ENCODE measurements around the gene SPATA19.
"Not testable (repeated sequence)": the region's sequence is repeated elsewhere in the genome, so short reads cannot be mapped to it uniquely, and the experiment has no call there.

The SPATA19 gene

GRCh38 chr11:133864756-133865155 lies 19.4 kb upstream of the SPATA19 start:
- DNase-seq (ENCODE audit: insufficient read length) (no peak), FAIRE-seq (no peak)
- TF ChIP-seq POLR2AphosphoS5 (IDR thresholded peaks at IDR 0.05; ENCODE audit: low read depth, low read length), result no peak
- TF ChIP-seq POLR2A (IDR thresholded peaks at IDR 0.05; ENCODE audit: low read depth, low read length), result no peak
- TF ChIP-seq TAF1 (IDR thresholded peaks at IDR 0.05; ENCODE audit: borderline replicate concordance, low read depth, low read length), result no peak

DNA sequence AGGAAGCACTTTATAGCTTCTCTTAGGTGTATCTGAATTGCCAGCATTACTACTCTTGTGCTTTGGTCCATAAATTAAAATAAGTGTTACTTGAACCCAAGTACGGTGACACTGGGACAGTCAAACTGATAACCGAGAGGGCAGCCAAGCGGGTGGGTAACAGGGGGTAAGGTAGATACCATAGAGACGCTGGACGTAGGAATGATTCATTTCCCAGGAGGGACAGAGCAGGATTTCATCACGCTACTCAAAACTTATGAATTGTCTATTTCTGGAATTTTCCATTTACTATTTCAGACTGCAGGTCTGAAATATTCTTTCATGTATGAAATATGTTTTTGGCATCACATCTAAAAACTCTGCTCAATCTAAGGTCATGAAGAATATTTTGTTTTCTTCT lies 14.8 kb upstream of the SPATA19 start:
- FAIRE-seq (peak; percentile 33), DNase-seq (ENCODE audit: insufficient read length) (no peak)
- TF ChIP-seq POLR2A (IDR thresholded peaks at IDR 0.05; ENCODE audit: low read depth, low read length) (no peak), POLR2AphosphoS5 (IDR thresholded peaks at IDR 0.05; ENCODE audit: low read depth, low read length) (no peak), TAF1 (IDR thresholded peaks at IDR 0.05; ENCODE audit: borderline replicate concordance, low read depth, low read length) (no peak)

- not testable (repeated sequence) for DNase-seq (ENCODE audit: insufficient read length); FAIRE-seq
Observed at GRCh38 chr11:133854330-133854960, 9.1 kb upstream of the SPATA19 start.

- no peak for TF ChIP-seq TAF1 (IDR thresholded peaks at IDR 0.05; ENCODE audit: borderline replicate concordance, low read depth, low read length)
- no peak for TF ChIP-seq POLR2AphosphoS5 (IDR thresholded peaks at IDR 0.05; ENCODE audit: low read depth, low read length)
- TF ChIP-seq POLR2A (IDR thresholded peaks at IDR 0.05; ENCODE audit: low read depth, low read length), result no peak
- DNase-seq (ENCODE audit: insufficient read length), result no peak
- FAIRE-seq, result no peak
Observed at GRCh38 chr11:133844217-133844616, 1.1 kb downstream of the SPATA19 start.

DNA sequence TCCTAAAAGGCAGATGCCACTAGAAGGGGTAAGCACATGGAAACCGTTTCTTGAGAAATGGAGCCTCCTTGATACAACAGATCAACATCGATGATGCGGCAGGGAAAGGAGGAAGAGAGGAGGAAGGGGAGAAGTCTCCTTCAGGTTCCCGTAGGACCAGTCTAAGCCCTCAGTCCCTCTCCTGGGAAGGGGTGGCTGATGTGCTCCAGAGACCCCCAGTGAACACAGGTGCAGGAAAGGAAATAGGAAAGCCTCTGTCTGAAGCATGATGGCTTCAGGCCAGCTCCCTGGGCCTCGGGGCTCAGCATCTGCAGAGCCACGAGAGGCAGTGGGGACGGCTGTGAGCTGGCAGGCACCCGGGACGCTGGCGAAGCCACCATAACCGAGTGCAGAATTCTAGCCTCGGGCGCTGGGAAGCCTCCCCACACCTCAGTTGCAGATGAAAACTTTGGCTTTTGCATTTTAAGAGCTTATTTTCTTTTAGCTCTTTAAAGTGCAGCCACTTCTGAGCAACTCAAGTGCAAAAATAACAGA lies 1.8 kb downstream of the SPATA19 start:
- DNase-seq (ENCODE audit: insufficient read length) (no peak), FAIRE-seq (no peak)
- TF ChIP-seq POLR2A (IDR thresholded peaks at IDR 0.05; ENCODE audit: low read depth, low read length), result no peak
- no peak for TF ChIP-seq TAF1 (IDR thresholded peaks at IDR 0.05; ENCODE audit: borderline replicate concordance, low read depth, low read length)
- no peak for TF ChIP-seq POLR2AphosphoS5 (IDR thresholded peaks at IDR 0.05; ENCODE audit: low read depth, low read length)

DNA sequence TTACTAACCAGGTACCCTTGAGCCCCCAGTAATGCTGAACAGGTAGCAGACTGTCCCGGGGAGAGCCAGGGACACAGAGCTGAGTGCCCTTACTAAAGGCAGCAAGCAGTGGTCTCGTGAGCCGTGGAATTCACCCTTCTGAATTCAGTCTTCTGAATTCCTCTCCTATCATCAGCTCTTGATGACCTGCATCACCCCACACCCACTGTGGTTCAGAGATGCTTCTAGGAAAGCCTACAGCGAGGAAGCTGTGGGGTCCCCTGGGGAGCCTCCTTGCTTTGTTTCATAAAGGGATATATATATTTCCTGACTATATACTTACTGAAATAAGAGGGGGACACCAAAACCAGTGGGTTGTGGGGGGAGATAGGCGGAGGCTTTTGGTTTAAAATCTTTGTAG lies 2.6 kb downstream of the SPATA19 start:
- no peak for TF ChIP-seq POLR2A (IDR thresholded peaks at IDR 0.05; ENCODE audit: low read depth, low read length)
- no peak for TF ChIP-seq TAF1 (IDR thresholded peaks at IDR 0.05; ENCODE audit: borderline replicate concordance, low read depth, low read length)
- no peak for TF ChIP-seq POLR2AphosphoS5 (IDR thresholded peaks at IDR 0.05; ENCODE audit: low read depth, low read length)
- FAIRE-seq (no peak), DNase-seq (ENCODE audit: insufficient read length) (no peak)

DNA sequence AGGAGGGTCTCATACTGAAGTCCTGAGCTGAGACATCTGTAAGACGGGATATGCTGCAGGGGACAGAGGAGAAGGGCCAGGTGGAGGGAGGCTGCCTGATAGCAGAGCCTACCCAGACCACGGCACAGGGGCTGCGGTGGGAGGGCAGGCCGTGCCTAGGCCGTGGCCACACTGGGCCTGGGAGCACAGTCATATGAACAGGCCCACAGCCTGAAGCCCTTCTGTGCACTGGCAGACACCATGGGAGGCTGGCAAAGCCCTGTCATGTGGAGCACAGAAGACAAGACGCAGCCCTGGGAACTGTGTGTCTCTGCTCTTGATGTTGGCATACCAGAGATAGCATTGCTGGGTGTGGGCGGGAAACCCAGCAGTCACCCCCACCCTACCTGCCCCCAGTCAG lies 3.3 kb downstream of the SPATA19 start:
- no peak for FAIRE-seq
- DNase-seq (ENCODE audit: insufficient read length), result no peak
- TF ChIP-seq POLR2AphosphoS5 (IDR thresholded peaks at IDR 0.05; ENCODE audit: low read depth, low read length) (no peak), TAF1 (IDR thresholded peaks at IDR 0.05; ENCODE audit: borderline replicate concordance, low read depth, low read length) (no peak), POLR2A (IDR thresholded peaks at IDR 0.05; ENCODE audit: low read depth, low read length) (no peak)

DNA sequence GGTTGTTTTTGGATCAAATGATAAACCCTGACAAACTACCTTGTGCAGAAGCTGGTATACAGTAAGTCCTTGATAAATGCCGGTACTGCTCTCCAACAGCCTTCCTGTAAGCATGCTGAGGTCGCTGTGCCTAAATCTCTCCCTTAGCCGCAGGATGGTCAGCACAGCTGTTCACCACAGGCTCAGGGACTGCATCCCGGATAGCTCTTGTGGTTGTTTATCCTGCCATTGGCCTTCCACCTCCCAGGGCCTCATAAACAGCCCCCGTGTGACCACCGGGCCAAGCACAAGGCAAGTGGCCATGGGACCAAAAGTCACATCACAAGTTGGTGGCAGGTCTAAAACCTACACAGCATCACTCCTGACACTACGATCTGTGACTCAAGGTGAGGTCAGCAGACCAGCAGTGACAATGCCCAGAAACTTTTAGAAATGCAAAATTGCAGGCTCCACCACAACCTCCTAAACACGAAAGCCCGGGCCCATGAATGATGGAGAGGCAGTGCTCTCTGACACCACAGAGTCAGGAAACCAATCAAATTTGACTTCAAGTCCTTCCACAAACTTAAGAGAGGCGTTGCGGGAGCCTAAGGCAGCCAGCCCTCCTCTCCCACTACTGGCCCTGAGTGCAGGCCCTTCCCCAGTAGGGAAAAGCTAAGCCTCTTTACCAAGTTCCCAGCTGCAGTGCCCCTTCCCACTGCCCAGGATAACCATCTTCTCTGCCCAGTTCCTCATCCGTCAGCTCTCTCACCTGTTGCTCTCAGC lies 3.9 kb downstream of the SPATA19 start:
- TF ChIP-seq POLR2AphosphoS5 (IDR thresholded peaks at IDR 0.05; ENCODE audit: low read depth, low read length) (no peak), POLR2A (IDR thresholded peaks at IDR 0.05; ENCODE audit: low read depth, low read length) (no peak), TAF1 (IDR thresholded peaks at IDR 0.05; ENCODE audit: borderline replicate concordance, low read depth, low read length) (no peak)
- no peak for FAIRE-seq
- DNase-seq (ENCODE audit: insufficient read length), result no peak

DNA sequence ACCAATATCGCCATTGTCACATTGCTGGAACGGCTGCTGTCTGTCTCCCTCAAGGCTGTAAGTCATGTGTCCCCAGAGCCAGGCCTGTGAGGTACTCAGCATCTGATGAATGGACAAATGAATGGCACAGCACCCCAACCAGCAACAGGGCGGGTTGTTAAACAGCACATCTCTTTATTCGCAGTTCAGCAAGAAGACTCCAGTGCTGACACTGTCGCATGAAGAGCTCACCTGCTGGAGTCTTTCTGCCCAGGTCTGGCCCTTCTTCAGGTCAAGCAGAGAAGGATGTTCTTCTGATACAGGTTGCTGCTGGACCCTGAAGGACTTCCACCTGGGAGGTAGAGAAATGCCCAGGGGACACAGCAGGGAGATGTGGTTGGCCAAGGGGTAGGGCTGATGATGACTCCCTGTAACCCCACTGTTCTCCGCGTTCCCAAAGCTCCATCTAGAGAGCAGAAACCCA lies 4.8 kb downstream of the SPATA19 start:
- TF ChIP-seq POLR2A (IDR thresholded peaks at IDR 0.05; ENCODE audit: low read depth, low read length) (no peak), TAF1 (IDR thresholded peaks at IDR 0.05; ENCODE audit: borderline replicate concordance, low read depth, low read length) (no peak), POLR2AphosphoS5 (IDR thresholded peaks at IDR 0.05; ENCODE audit: low read depth, low read length) (no peak)
- no peak for DNase-seq (ENCODE audit: insufficient read length)
- FAIRE-seq, result no peak

DNA sequence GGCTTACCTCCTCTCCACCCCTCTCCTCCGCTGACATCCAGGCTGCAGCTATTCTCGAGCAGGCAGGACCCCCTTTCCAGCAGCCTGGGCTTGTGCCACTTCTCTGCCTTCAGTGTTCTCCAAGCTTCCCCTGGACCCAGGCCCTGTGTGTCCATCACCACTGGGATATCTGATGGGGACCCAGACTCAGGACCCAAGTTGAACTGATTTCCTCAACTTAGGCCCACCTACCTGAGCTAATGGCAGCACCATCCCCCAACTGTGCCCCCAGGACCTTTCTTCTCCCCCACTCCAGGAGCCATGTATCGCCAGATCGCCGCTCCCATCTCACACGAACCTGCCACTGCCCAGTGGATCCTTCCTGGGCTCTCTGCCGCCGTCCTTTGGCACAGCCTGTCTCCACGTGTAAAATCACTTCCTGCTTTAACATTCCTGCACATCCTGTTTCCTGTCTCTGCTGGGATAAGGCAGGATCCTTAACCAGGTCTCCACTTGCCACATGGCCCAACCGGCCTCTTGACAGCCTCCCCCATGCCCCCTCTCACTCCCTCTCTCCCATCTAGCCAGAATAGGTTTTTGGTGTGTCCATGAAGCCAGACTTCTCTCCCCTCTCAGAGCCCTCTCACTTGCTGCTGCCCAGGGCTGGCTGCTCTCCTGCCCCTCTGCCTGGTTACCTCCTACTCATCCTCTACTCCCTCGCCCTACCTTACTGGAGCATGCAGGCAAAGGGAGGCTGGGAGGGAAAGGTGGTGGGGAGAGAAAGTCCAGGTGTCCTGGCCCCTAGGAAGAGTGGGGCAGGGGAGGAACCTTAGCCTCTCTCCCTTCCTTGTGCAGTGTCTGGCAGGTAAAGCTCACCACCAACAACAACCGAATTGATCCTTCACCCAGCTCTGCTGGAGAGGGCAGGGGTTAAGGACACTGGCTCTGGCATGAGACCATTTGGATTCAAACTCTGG lies 9.4 kb downstream of the SPATA19 start:
- DNase-seq (ENCODE audit: insufficient read length), result no peak
- TF ChIP-seq POLR2AphosphoS5 (IDR thresholded peaks at IDR 0.05; ENCODE audit: low read depth, low read length) (no peak), POLR2A (IDR thresholded peaks at IDR 0.05; ENCODE audit: low read depth, low read length) (no peak), TAF1 (IDR thresholded peaks at IDR 0.05; ENCODE audit: borderline replicate concordance, low read depth, low read length) (no peak)
- FAIRE-seq, result no peak
